Uterus (tissue), 4 donors: ENCODE data around the gene SLC38A8. TPM values are rescaled to one million over a fixed set of nuclear protein-coding genes. Genes with fewer than 3 reads are reported as not detected.

Experiments
- DNase-seq, 2 donors: peaks; one replicate each; pipeline ENCODE4 v3.0.0-alpha.2; 2019 to 2020
- H3K27ac ChIP-seq, 2 donors: fragments of 200-600 bp; sonication (generic); 1 replicate in 1 of 2; 2 replicates in 1 of 2; pipeline ENCODE4 v1.5.1; 2016 to 2018
- H3K27me3 ChIP-seq, 2 donors: fragments of 200-600 bp; sonication (generic); one replicate each; pipeline ENCODE4 v1.5.1; 2018 to 2019; ENCODE audit warnings: control low read depth in 1 of 2
- H3K36me3 ChIP-seq, 2 donors: fragments of 200-600 bp; sonication (generic); one replicate each; pipeline ENCODE4 v1.5.1; 2019; ENCODE audit warnings: control low read depth in 1 of 2
- H3K4me1 ChIP-seq, 2 donors: fragments of 200-600 bp; sonication (generic); one replicate each; pipeline ENCODE4 v1.5.1; 2018 to 2019; ENCODE audit warnings: control low read depth in 1 of 2
- H3K4me3 ChIP-seq, 2 donors: fragments of 200-600 bp; sonication (generic); 1 replicate in 1 of 2; 2 replicates in 1 of 2; pipeline ENCODE4 v1.5.1; 2018 to 2019; ENCODE audit warnings: mild to moderate bottlenecking in 1 of 2
- H3K9me3 ChIP-seq, 2 donors: fragments of 200-600 bp; sonication (generic); one replicate each; pipeline ENCODE4 v1.5.1; 2019; ENCODE audit warnings: control low read depth in 1 of 2
- POLR2A ChIP-seq, 2 donors: fragments of 450-650 bp; IDR thresholded peaks; one replicate each; pipeline ENCODE4 v1.6.1; 2016; ENCODE audit warnings: antibody characterized with exemption in 2 of 2, mild to moderate bottlenecking in 1 of 2, moderate library complexity in 1 of 2
- intact Hi-C: fragments of 100-400 bp; cut with DNase I; formaldehyde crosslinking; loops from one replicate; pipeline ENCODE4 v1.15.1; 2023; ENCODE audit warnings: low total_unique reads
- total RNA-seq, 4 donors: library from RNA; depleted of rRNA in 3 of 4; stranded (reverse); fragments of >200 nt in 3 of 4; gene quantifications; one replicate each; pipeline versions ENCODE4 v1.1.0 to v1.2.4, GENCODE V29; 2014 to 2023
- TF ChIP-seq, protein P1 (sequence below), 4 experiments: fragments of 200-600 bp in 2 of 4; fragments of 450-650 bp in 2 of 4; sonication (generic) in 2 of 4; IDR thresholded peaks; one replicate each; pipeline ENCODE4 v1.5.1; 2016 to 2019; ENCODE audit warnings: antibody characterized with exemption in 4 of 4, mild to moderate bottlenecking in 2 of 4, moderate library complexity in 1 of 4
- donor health status: DM: yes; HTN: yes; CAD: no.

Gene SLC38A8
- total RNA-seq, 4 donors from 2014 or later = 1.3 TPM; not detected in 3

- intact Hi-C loops = no loop called here
- no peaks in the 10 kb centered on the region for H3K9me3 ChIP-seq
- H3K27ac ChIP-seq = no peak overlapping the region
- H3K36me3 ChIP-seq = no peaks in the 10 kb centered on the region
- H3K27me3 ChIP-seq = no peaks in the 10 kb centered on the region
- DNase-seq = no peak
- no peak overlapping the region for H3K4me3 ChIP-seq
- H3K4me1 ChIP-seq = no peaks in the 10 kb centered on the region
- no peak for TF ChIP-seq POLR2A (IDR thresholded peaks at IDR 0.05)
- TF ChIP-seq, protein P1, sequence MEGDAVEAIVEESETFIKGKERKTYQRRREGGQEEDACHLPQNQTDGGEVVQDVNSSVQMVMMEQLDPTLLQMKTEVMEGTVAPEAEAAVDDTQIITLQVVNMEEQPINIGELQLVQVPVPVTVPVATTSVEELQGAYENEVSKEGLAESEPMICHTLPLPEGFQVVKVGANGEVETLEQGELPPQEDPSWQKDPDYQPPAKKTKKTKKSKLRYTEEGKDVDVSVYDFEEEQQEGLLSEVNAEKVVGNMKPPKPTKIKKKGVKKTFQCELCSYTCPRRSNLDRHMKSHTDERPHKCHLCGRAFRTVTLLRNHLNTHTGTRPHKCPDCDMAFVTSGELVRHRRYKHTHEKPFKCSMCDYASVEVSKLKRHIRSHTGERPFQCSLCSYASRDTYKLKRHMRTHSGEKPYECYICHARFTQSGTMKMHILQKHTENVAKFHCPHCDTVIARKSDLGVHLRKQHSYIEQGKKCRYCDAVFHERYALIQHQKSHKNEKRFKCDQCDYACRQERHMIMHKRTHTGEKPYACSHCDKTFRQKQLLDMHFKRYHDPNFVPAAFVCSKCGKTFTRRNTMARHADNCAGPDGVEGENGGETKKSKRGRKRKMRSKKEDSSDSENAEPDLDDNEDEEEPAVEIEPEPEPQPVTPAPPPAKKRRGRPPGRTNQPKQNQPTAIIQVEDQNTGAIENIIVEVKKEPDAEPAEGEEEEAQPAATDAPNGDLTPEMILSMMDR (IDR thresholded peaks at IDR 0.05) = no peak
These were observed 44.4 kb upstream of the SLC38A8 start for GRCh38 chr16:84087001-84087400.

- H3K4me3 ChIP-seq = no peak overlapping the region
- H3K36me3 ChIP-seq = no peaks in the 10 kb centered on the region
- no peaks in the 10 kb centered on the region for H3K9me3 ChIP-seq
- no peak for DNase-seq
- TF ChIP-seq, protein P1 (IDR thresholded peaks at IDR 0.05) = no peak
- no peak for TF ChIP-seq POLR2A (IDR thresholded peaks at IDR 0.05)
- no peaks in the 10 kb centered on the region for H3K27me3 ChIP-seq
- H3K27ac ChIP-seq = no peak overlapping the region
- intact Hi-C loops = no loop called here
- no peaks in the 10 kb centered on the region for H3K4me1 ChIP-seq
These were observed 43.7 kb upstream of the SLC38A8 start for GRCh38 chr16:84086341-84086740.

- no peak for DNase-seq
- intact Hi-C loops = no loop called here
- no peak overlapping the region for H3K4me3 ChIP-seq
- H3K36me3 ChIP-seq = no peaks in the 10 kb centered on the region
- no peaks in the 10 kb centered on the region for H3K27me3 ChIP-seq
- no peaks in the 10 kb centered on the region for H3K4me1 ChIP-seq
- H3K27ac ChIP-seq = no peak overlapping the region
- H3K9me3 ChIP-seq = no peaks in the 10 kb centered on the region
- TF ChIP-seq, protein P1 (IDR thresholded peaks at IDR 0.05) = no peak
- no peak for TF ChIP-seq POLR2A (IDR thresholded peaks at IDR 0.05)
These were observed 43.2 kb upstream of the SLC38A8 start for GRCh38 chr16:84085773-84086172.

- Histone ChIP-seq H3K9me3 (no peaks in the 10 kb centered on the region), H3K4me1 (no peaks in the 10 kb centered on the region), H3K36me3 (no peaks in the 10 kb centered on the region), H3K4me3 (no peak overlapping the region), H3K27ac (no peak overlapping the region), H3K27me3 (no peaks in the 10 kb centered on the region)
- TF ChIP-seq, protein P1 (IDR thresholded peaks at IDR 0.05) = no peak
- no peak for TF ChIP-seq POLR2A (IDR thresholded peaks at IDR 0.05)
- intact Hi-C loops = no loop called here
- DNase-seq = no peak
These were observed 42.7 kb upstream of the SLC38A8 start for GRCh38 chr16:84085271-84085667.

DNA sequence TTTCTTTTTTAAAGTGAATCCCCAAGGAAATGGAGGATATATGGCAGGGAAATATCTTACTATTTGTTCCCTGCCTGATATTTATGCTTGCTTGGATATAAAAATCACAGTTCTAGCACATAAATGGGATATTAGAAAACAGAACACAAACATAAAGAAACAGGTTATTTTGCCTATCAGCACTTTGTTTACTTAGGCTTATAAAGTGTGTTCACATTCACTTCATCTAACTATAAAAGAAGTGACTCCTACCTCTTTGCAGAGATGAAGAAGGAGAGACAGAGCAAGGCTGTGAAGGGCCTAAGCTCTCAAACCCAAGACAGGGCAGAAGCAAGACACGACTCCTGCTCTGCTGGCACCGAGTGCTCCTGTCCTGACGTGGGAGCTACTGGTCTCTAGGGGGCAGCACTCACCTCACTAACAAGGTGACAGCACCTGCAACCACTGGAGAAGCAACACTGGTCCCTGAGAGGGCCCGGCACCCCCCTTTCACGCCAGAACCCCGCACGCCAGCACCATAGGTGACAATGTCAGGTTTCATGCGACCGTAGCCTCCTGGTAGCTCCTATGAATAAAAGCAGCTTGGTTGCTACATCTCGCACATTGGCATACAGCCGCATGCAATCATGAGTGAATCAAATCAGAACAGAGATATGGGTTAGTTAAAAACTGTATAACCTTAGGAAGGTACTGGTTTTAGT is 42.1 kb upstream of the SLC38A8 start:
- Histone ChIP-seq H3K27ac (no peak overlapping the region), H3K36me3 (no peaks in the 10 kb centered on the region), H3K4me3 (no peak overlapping the region), H3K27me3 (no peaks in the 10 kb centered on the region), H3K4me1 (no peaks in the 10 kb centered on the region), H3K9me3 (no peaks in the 10 kb centered on the region)
- TF ChIP-seq POLR2A (IDR thresholded peaks at IDR 0.05) = no peak
- TF ChIP-seq, protein P1 (IDR thresholded peaks at IDR 0.05) = peak; percentile 44 to 57 (median 46)
- intact Hi-C loops = no loop called here
- DNase-seq = peak in 1 of 2 donors; percentile 50
